ENCODE data around the gene KCNIP1. TPM values are rescaled to one million over a fixed set of nuclear protein-coding genes. Genes with fewer than 3 reads are reported as not detected.

KCNIP1 gene
- total RNA-seq, 1 donor from 2014 or later = 0.16 TPM

DNA sequence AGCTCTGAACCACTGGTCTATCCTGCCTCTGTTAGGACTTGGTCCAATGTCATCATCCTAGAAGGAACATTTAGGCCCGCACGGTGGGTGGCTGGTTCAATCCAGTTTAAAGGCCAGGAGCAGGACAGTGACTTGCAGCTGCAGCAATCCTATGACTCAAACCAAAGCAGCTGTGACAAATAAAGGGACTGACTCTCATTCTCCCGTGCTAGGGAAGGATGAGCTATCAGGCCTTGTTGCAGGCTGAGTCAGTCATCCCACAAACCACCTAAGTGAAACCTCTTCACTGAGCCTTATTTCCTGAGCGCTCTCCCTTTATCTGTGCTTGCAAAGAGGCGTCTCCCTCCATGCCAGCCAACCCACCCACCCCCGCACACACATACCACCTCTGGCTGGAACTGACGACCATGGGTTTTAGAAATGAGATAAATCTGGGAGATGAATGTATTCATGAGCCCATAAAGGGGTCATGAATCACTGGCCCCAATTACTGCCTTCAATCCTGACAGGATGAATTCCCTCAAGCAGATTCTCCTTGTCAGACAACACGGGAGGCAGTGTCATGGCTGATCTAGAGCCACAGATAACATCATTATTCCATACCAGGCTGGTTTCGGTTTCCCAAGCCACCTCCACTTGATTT, 93.4 kb downstream of the KCNIP1 start:
- no peak for DNase-seq
- H3K36me3 ChIP-seq = no peaks in the 10 kb centered on the region
- no peaks in the 10 kb centered on the region for H3K9me3 ChIP-seq (replicated peaks)
- H3K27me3 ChIP-seq (ENCODE audit: low read depth) = peaks cover 14% of the 10 kb centered on the region
- peak overlapping the region; percentile 19 for H3K4me3 ChIP-seq
- peaks cover 21% of the 10 kb centered on the region for H3K4me1 ChIP-seq
- intact Hi-C loops (cut with micrococcal nuclease) = no loop called here
- TF ChIP-seq, protein P1, sequence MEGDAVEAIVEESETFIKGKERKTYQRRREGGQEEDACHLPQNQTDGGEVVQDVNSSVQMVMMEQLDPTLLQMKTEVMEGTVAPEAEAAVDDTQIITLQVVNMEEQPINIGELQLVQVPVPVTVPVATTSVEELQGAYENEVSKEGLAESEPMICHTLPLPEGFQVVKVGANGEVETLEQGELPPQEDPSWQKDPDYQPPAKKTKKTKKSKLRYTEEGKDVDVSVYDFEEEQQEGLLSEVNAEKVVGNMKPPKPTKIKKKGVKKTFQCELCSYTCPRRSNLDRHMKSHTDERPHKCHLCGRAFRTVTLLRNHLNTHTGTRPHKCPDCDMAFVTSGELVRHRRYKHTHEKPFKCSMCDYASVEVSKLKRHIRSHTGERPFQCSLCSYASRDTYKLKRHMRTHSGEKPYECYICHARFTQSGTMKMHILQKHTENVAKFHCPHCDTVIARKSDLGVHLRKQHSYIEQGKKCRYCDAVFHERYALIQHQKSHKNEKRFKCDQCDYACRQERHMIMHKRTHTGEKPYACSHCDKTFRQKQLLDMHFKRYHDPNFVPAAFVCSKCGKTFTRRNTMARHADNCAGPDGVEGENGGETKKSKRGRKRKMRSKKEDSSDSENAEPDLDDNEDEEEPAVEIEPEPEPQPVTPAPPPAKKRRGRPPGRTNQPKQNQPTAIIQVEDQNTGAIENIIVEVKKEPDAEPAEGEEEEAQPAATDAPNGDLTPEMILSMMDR (IDR thresholded peaks at IDR 0.05; ENCODE audit: borderline replicate concordance) = no peak
- no peak overlapping the region for H3K27ac ChIP-seq (replicated peaks)

DNA sequence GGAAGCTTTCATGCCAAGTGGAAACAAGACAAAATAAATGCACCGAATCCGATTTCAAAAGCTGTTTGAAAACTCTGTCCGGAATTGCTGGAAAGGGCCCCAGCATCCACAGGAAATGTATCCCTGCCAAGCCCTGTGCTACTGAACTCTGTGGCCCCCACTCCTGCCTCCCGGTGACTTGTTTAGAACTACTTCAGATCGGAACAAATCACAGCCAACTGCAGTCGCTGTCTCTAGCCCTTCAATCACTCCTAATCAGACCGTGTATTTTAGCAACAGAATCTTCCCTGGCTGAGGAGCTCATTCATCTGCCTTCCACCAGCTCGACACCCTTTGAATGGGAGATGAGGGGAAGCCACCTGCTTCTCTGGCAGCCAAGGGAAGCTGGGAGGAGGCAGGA, 94.1 kb downstream of the KCNIP1 start:
- H3K4me3 ChIP-seq = peak overlapping the region; percentile 19
- no peak for DNase-seq
- H3K27ac ChIP-seq (replicated peaks) = no peak overlapping the region
- TF ChIP-seq, protein P1 (IDR thresholded peaks at IDR 0.05; ENCODE audit: borderline replicate concordance) = no peak
- H3K36me3 ChIP-seq = no peaks in the 10 kb centered on the region
- peaks cover 21% of the 10 kb centered on the region for H3K4me1 ChIP-seq
- intact Hi-C loops (cut with micrococcal nuclease) = no loop called here
- peaks cover 17% of the 10 kb centered on the region for H3K27me3 ChIP-seq (ENCODE audit: low read depth)
- H3K9me3 ChIP-seq (replicated peaks) = no peaks in the 10 kb centered on the region

DNA sequence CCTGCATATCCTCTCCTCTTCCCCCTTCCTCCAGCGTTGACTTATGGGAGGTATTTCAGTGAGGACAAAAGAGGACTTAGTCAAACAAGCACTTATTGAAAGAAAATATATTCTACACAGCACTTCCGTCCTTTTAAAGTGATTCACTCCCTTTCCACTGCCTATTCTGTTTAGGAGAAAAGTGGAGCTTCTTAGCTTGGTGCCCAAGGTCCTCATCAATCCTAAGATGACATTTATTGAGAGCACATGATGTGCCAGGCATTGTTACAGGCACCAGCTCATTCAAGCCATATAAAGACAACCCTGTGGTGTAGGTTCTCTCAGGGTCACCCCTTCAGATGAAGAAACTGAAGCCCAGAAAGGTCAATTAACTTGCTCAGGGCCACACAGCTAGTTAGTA, 95.9 kb downstream of the KCNIP1 start:
- Histone ChIP-seq H3K27me3 (ENCODE audit: low read depth) (peaks cover 19% of the 10 kb centered on the region), H3K4me3 (no peak overlapping the region), H3K9me3 (replicated peaks) (no peaks in the 10 kb centered on the region), H3K36me3 (no peaks in the 10 kb centered on the region), H3K4me1 (peaks cover 21% of the 10 kb centered on the region), H3K27ac (replicated peaks) (no peak overlapping the region)
- no peak for DNase-seq
- intact Hi-C loops (cut with micrococcal nuclease) = no loop called here
- TF ChIP-seq, protein P1 (IDR thresholded peaks at IDR 0.05; ENCODE audit: borderline replicate concordance) = no peak

DNA sequence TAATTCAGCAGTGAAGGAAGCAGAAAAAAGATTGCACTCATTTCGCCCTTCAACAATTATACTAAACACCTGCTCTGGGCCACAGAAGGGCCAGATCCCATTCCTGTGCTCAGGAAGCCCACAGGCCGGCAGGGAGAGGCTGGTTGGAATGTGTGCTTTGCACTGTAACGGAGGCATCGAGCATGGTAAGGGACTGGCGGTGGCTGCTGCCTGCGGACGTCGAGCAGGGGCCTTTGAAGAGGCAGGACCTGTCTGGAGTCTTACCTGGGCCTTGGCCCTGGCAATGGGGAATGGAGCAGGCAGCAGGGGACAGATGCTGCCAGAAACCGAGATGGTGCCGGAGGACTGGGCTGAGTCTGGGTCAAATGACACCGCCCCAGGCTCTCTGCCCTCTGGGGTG, 97.8 kb downstream of the KCNIP1 start:
- DNase-seq = no peak
- TF ChIP-seq, protein P1 (IDR thresholded peaks at IDR 0.05; ENCODE audit: borderline replicate concordance) = no peak
- no peaks in the 10 kb centered on the region for H3K9me3 ChIP-seq (replicated peaks)
- H3K4me1 ChIP-seq = peaks cover 20% of the 10 kb centered on the region
- H3K36me3 ChIP-seq = no peaks in the 10 kb centered on the region
- H3K27ac ChIP-seq (replicated peaks) = no peak overlapping the region
- H3K4me3 ChIP-seq = no peak overlapping the region
- H3K27me3 ChIP-seq (ENCODE audit: low read depth) = peaks cover 19% of the 10 kb centered on the region
- intact Hi-C loops (cut with micrococcal nuclease) = no loop called here

DNA sequence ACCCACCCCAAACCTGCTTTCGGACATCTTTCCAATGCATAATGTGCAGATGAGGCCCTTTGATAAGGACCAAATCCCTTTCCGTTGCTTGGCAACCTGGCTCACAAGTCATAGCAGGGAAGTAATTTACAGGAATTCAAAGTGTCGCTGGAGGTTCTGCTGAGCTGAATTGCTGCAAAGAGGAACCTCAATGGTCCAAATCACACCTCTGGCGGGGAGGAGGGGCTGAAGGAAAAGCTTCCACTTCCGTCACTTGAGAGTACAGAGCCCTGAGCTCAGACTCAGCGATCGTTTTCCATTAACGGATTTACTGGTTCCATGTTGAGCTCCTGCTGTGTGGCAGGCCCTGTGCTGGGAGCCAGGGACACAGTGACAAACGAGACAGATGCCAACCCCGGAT, 99.3 kb downstream of the KCNIP1 start:
- intact Hi-C loops (cut with micrococcal nuclease) = no loop called here
- no peak overlapping the region for H3K27ac ChIP-seq (replicated peaks)

More for the DNA sequence above, 99.3 kb downstream of the KCNIP1 start:
- TF ChIP-seq, protein P1 (IDR thresholded peaks at IDR 0.05; ENCODE audit: borderline replicate concordance) = no peak
- H3K4me3 ChIP-seq = no peak overlapping the region
- H3K36me3 ChIP-seq = no peaks in the 10 kb centered on the region
- H3K9me3 ChIP-seq (replicated peaks) = no peaks in the 10 kb centered on the region
- peaks cover 24% of the 10 kb centered on the region for H3K27me3 ChIP-seq (ENCODE audit: low read depth)
- H3K4me1 ChIP-seq = peaks cover 5% of the 10 kb centered on the region
- no peak for DNase-seq

Data from left ventricle myocardium inferior (tissue), 1 donor.